Tongue (tissue), 2 donors: ENCODE results near the gene GPC6. TPM values are rescaled to one million over a fixed set of nuclear protein-coding genes. Genes with fewer than 3 reads are reported as not detected.

Experiments
- DNase-seq: peaks from one replicate; pipeline ENCODE4 v3.0.0-alpha.2; 2015
- total RNA-seq: library from RNA; depleted of rRNA; stranded (reverse); fragments of >200 nt; gene quantifications from one replicate; pipeline ENCODE4 v1.2.3, GENCODE V29; 2014

GPC6 gene
- total RNA-seq, 1 donor from 2014 or later: 27.0 TPM

DNA sequence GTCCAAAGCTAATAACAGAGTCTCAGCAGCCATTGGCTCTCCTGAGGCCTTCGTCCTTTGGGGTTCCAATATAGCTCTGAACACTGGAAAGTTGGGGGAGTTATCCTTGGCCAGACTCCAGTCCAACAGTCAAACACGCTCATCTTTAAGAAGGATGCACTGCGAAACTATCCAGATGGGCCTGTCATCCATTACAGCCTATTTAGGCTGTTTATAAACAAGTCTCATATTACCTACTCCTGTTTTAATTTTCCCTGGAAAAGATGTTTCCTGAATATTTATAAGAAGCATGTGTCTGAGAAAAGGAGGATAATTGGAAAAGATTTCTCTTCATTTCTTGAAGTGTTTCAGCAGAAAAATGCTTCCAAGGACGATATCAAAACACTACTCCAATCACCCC lies 1082.2 kb downstream of the GPC6 start:
- peak; percentile 70 for DNase-seq

DNA sequence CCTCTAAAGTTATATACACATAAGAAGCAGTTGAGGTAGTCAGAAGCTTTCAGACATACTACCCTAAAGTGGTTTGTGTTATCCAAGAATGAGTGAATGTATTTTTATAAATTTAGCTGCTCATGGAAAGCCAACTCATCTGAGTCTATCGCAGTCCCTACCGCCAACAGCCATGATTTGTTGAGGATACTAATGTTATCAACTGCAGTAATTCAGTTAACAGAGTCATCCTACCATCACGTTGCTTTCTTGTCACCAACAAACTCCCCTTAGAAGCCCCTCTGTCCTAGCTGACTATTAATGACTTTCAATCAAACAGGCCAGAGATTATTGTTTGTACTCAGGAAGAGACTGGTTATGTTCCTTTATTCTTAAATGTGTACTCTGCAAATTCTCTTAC lies 1083.0 kb downstream of the GPC6 start:
- DNase-seq: no peak

DNA sequence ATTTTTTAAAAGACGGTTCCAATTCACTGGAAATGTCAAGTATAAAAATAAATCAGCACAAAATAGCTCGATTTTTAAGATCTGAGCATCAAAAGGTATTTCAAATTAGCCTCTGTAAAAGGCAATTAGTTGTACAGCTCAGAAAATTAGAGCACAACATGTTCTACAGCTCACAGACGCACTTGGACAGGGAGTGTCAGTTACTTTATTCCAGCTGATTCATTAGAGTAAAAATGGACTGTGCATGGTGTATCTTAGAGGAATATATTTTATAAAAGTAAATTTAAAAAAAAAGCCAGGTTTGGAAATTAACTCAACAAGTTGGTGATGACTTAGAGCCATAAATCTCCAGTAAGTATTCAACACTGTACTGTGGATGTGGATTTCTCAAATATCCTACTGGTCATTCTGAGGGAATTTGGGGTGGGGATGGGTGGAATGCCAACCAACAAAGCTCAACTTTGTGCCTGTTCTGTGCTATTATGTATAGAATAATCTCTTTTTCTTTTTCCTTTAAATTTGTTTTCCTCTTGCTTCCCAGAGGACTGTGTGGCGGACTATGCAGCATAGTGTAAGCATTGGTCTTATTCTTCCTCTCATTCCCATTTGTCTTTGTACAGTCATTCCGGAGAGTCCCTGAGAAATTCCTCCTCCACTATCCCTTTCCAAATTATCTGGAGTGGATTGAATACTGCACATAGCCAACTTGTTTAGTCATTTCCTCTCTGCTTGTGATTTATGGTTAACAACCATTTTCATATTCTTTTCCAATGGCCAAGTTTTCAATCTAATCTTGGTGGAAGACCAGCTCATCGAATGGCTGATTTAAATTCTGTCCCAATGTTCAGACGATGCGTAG lies 1083.6 kb downstream of the GPC6 start:
- DNase-seq: no peak

DNA sequence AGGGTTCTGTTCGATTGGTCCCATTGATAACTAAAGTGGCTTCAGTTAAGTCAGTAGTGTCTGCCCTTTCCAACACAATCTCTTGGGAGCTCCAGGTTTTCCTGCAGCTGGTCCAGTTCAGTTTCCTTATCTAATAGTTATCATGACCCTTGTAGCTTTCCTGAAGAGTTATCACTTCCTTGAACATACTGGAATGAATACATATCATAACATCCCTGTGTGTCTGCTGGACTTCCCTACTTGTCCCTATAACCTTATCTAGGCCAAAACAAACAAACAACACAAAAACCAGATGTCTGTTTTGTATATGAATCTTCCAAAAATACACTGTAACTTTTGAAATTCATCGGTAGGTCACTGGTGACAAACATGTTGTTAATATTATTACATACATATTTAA lies 1085.3 kb downstream of the GPC6 start:
- DNase-seq: no peak

DNA sequence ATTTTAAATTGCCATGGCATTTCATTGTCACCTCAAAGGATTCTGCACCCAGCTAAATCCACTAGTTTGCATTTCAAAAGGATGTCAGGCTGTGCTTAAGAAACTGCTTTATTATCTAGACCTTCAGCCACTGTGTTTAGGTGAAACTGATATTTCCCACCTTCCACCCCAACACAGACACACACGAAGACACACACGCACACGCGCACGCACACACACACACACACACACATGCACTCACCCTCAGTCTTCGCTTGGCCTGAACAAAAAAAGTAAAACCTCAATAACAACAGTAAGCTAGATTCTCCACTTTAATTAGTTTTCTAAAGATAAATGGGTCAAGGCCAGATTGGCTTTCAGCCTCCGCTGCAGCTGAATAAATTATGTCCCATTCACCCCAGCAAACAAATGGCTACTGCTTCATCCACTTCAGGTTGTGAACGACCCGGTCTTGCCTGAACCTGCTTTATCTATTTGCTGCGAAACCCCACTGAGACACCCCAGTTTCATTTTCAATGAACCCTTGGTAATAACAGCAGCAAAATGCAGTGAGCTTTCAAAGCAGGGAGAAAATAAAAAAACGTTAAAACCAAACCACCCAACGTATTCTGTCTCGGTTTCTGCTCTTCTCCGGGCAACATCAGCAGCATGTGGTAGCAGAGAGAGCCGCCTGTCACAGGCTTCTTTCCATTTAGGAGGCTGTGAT lies 1086.1 kb downstream of the GPC6 start:
- no peak for DNase-seq

DNA sequence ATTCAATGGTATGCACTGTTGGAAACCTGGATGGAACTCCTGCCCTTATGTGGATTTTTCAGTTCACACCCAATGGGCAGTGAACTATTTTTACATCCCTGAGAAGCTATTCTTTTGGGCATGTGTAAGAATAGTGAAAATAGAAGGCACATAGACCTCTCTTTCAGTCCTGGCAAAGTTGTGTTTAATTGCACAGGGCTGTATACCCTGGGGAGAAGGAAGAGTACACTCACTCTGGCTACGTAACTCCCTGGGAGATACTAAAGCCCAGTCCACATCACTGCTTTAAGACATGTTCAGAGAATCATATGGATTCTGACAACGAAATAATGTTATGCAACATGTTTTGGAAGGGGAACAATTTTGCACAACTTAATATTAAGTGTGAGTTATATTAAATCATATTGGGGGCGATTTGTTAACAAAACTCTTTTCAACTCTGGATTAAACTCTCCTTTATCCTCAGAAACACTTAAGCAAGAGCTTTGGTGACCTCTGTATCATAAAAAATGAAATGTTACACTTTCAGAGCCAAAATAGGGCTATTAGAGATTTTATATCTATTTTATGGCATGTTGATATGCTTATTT lies 1086.8 kb downstream of the GPC6 start:
- no peak for DNase-seq

DNA sequence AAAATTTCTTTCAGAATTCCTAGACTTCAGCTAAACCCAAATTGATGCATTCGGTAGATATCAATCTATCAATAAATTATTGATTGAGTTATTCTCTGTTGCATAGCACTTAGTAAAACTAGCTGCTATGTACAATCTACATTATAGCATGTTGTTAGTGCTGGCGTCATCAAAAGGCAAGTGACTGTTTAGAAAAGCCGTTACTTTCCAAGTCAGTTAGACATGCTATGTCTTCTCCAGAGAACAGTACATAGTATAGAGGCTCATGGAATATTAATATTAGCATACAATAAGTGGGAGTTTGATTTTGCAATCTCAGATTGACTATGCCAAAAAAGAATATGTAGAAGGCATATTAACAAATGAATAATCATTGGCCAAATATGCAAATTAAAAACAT lies 1087.3 kb downstream of the GPC6 start:
- DNase-seq: no peak

DNA sequence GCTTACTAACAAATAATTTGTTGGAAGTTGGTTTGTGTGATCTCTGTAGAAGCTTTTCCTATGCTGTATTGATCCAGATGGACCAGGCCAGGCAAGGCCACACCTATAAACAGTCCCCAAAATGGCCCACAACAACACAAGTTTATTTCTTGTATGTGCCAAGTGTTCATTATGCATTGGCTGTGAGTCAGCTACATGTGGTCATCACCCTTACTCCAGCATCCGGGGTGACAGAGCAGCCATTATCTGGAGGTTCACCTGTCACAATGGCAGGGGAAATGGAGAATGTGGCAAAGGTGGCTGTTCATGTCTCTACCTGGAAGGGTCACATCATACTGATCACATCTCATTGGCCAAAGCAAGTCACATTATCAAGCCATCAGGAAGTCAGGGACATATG lies 1088.6 kb downstream of the GPC6 start:
- DNase-seq: no peak

DNA sequence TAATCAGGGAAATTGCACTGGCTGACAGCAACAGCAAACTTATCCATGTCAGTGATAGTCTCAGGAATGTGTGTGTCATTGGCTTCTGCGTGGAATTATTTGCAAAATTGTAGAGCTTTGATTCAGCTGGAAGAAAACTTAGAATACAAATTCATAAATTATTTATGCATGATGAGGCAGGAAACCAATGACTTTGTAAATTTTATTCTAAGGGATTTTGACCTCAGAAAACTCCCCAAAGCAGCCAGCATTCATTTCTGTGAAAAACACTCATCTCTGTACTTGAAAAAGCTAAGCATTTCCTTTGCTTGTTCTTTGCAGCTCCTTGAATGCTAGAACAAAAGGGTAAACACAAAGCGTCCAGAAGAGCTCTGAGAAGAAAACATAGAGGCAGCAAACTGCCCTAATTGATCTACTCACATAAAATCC lies 1090.5 kb downstream of the GPC6 start:
- no peak for DNase-seq

DNA sequence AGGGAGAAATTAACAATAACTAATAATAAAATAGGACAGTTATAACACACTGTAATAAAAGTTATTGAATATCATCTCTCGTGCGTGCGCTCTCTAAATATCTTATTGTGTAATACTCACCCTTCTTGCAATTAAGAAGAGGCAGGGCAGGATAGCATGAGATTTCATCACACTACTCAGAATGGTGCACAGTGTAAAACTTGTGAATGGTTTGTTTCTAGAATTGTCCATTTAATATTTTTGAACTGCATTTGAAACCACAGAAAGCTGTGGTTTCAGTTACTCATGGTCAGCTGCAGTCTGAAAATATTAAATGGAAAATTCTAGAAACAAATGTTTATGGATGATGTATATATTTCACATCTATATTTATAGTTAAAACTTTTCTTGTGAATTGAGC lies 1091.8 kb downstream of the GPC6 start:
- DNase-seq: no peak

DNA sequence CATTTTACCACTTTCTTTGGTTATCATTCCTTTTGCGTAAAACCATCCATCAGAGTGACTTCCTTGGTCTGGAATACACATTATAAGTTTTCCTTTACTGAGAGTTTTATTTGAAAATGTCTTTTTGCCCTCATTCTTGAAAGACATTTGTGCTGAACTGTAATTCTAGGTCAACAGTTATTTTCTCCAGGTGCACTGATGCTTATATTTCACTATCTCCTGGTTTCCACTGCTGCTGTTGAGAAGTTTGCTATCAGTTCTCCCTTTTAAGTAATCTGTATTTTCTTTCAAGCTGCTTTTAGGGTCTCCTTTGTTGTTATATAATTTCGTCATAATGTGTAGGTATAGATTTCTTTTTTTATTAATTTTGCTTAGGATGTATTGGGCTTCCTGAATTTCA lies 1092.9 kb downstream of the GPC6 start:
- DNase-seq: no peak

DNA sequence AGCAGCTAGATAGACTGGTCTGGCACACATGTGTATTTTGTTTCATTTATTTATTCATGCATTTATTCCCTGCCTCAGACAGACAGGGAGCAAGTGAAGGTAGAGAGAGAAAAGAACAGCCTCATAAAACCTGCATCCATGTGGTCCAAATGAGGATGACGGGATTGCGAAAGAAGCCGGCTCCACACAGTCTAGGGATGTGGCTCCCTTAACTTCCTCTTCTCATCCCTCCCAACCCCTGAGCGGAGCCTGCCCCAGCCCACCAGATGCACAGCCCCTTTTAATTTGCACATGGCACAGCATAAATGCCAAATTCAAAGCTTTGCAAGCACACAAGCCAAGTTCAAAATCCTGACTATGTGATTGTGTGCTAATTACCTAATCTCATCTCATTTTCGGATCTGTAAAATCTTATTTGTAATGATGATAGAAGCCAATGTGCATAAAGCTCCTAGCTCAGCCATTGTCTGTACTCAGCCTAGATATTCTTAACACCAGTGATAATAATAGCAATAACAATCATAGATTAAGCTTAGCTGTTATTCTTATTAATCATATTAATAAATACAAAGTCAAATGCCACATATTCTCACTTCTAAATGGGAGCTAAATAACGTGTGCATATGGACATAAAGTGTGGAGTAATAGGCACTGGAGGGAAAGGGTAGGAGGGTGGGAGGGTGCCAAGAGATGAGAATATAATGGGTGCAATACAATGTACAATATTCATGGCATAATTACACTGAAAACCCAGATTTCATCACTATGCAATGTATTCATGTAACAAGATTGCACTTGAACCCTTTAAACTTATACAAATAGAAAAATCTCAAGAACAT lies 1096.5 kb downstream of the GPC6 start:
- DNase-seq: no peak

DNA sequence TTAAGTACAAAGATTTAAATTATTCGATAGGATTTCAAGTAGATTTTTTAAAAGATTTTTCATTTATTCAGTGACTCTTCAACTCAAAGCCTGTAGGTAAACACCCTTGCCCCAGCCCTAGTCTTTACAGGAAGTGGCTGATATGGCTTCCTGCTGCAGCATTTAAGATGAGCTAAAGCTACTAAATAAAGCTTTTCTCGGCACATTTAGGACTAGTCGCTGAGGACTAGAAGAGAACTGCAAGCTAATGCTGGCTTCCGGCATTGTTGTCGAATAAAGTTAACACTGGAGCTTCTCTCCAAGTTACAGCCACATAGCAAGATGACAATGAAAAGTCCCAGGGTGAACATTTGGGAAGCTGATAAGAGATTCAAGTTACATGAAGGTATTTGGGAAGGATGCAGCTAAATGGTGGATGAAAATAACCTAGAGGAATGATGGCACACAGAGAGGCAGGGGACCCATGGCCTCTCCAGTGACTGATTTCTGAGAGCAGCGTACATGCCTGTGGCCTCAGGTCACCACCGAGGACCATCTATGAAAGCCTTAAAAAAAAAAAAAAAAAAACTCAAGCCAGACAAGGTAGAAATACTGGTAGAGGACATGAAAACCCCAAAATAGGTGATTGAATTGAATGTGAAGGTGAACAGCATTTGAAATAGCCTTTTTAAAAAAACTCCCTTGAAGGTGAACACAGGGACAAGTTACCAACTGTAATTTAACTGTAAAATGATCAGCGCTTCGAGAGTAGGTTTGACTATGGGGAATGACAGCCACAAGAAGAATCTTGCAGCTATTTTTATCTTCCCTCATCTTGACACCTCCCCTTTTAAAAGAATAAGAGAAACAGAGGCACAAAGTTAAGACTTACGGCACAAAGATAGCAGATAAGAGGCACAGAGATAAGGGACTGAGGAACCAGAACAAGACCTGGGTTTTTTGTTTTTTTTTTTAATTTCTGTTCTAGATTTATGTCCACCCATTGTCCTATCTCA lies 1097.5 kb downstream of the GPC6 start:
- no peak for DNase-seq

DNA sequence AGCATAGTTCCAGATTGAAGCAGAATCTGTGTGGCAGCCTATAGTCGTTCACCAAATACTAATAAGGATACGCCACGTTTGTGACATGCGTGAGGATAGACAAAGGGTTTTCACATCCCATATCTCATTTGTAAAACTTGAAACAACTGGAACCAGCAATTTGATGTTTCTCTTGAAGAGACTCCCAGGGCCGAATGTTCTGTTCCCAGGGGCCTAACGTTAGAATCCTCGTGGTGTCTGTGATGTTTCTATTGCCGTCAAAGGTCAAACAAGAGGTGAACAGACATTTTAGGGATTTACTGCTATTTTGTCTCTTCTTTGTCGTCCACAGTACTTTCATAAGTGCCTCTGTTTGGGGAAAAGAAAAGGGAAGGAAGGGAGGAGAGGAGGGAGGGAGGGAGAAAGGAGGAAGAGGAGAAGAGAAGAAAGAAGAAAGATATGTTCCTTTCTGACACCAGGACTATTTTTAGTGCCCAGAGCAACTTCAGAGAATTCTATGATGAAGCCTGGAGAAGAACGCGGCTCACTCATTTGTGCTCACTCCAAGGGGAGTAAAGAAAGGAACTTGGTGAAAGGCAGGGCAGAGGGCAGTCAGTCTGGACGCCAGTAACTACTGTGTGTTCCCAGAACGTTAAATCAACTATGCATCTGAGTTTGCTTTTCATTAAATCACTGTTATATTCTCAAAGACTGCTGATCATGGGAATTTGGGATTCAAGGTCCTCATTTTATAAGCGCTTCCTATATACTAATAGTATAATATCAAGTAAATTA lies 1098.3 kb downstream of the GPC6 start:
- DNase-seq: no peak

DNA sequence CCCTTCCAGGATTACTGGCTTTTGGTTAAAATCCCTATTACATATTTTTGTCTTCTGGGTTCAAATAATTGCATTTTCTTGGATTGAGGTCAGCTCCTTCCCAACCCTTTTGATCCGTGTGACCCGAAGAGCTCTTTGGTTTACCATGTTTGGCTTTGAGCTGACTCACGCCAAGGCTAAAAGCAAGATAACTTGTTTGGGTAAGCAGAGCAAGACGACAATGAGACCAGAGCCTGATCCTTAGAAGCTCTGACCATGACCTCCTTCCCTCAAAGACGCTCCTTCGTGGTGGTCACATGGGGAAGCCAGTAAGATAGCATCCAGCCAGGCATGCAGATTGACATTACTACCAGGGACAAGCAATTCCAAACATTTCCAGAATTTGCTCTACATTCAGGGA lies 1099.0 kb downstream of the GPC6 start:
- no peak for DNase-seq

DNA sequence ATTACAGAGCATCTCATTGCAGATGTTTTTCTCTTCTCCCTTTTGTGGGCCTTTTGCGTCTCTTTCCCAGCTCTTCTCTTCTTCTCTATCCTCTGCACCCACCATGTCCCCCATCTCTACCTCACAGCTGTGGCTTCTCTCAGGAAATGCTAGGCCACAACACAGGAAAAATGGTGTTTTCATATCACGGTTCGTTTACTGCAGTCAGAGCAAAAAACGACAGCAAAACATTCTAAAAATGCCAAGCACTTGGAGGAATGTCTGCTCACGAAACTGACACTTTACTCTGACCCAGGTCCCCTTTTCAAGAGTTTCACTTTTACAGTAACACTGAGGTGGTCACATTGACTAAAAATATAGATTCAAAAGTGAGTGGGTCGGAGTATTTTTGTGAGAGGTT lies 1100.7 kb downstream of the GPC6 start:
- DNase-seq: no peak

DNA sequence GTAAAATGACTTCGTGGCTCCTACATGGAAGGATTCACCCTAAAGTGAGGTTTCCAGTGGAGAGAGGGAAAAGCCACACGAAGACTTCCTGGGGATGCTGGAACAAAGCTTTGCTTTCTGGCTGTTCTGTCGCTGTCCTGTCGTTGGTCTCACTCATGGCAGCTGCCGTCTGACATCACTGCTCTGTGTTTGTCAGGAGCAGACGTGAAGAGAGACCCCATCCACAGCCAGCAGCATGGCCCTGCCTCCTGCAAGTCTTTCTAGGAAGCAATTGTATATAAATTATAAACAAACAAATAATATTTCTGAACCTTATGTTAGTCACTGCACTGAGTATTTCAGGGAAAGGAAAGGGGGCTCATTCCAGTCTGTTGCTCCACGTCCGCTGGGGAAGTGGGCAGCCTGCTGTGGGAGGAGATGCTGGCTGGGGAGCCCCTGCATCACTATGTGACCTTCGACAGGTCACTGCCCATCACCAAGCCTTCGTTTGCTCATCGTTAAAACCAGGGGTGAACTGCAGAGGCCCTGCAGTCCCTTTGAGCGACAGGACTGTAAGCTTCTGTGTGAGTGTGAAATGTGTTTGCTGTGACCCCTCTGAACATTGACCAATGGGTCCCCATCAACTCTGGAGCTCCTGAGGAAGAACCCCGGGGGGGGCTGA lies 1101.9 kb downstream of the GPC6 start:
- no peak for DNase-seq

DNA sequence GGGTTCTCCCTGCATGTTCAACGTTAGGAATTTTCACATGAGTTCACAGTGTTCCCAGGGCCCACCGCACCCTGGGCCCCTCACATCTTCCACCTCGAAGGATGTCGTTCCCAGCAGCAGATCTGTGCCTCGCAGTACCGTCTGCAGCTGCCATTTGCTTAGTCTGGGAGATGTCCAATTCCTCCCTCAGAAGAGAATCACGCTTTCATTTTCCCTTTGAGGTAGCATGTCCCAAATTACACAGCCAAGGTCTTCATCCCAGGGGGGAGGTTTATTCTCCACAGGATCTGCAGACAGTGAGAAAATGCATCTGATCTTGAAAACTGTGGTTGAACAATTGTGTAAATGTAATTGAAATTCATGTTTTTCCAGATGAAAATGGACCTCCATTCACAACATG lies 1102.7 kb downstream of the GPC6 start:
- DNase-seq: peak; percentile 61

DNA sequence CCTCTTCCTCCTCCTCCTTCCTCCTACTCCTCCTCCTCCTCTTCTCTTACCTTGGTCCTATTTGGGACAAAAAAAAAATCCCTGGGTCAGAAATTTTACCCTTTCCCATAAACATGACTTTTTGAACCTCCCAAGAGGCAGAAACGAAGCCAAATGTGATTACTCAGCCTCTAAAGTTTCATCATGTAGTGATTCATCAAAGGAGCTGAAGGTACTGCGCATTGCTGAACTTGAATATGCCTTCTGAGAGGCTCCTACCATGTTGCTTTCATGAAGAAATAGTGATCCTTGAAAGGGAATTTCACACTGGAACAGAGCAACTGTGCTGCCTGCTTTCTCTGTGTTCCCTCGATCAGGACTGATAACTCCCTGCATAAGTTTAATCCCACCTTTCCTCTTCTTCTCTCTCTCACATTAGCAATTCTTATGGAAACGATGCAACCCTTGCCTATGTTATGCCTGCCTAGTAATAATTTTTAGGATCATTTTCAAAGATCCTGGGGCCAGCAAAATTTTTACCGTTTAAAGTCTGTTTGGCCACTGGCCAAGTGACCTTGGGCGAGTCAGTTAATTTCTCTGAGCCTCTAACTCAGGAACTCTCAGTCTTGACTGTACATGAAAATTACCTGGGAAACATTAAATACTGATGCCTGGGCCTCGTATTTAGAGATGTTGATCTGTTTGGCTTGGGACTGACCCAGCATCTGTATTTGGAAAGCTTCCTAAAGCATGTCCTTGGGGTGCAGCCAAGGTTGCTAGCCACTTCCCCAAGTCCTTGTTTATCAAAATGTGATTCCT lies 1103.3 kb downstream of the GPC6 start:
- DNase-seq: peak; percentile 66
